SK-N-SH treated with all-trans-retinoic acid at 6 μM for 48 hours (cell line): Measurements from ENCODE around the gene RPS6KA4.

Experiments
- ATAC-seq: fragments of 200-7000 bp; cut with Tn5 transposase; 3 replicates; pipeline ENCODE4 v1.9.1; 2020; ENCODE audit warnings: mild to moderate bottlenecking, moderate library complexity
- ARNTL ChIP-seq: fragments of 450-650 bp; formaldehyde crosslinking; IDR thresholded peaks from 2 replicates; pipeline ENCODE4 v1.5.0; 2020; ENCODE audit warnings: low read depth, mild to moderate bottlenecking, moderate library complexity, borderline replicate concordance
- BACH2 ChIP-seq: fragments of 250-450 bp; sonication (Bioruptor Pico); IDR thresholded peaks from 2 replicates; pipeline ENCODE4 v1.9.0; 2021; ENCODE audit warnings: mild to moderate bottlenecking, borderline replicate concordance
- CSDC2 ChIP-seq: fragments of 250-450 bp; sonication (Bioruptor Pico); IDR thresholded peaks from 2 replicates; pipeline ENCODE4 v1.5.0; 2020; ENCODE audit warnings: mild to moderate bottlenecking, moderate library complexity
- GLIS3 ChIP-seq: fragments of 250-450 bp; sonication (Bioruptor Pico); IDR thresholded peaks from 2 replicates; pipeline ENCODE4 v1.5.0; 2020; ENCODE audit warnings: mild to moderate bottlenecking, moderate library complexity
- ISL1 ChIP-seq: fragments of 250-450 bp; sonication (Bioruptor Pico); IDR thresholded peaks from 2 replicates; pipeline ENCODE4 v2.1.2; 2022; ENCODE audit warnings: mild to moderate bottlenecking, moderate library complexity
- PATZ1 ChIP-seq: fragments of 250-450 bp; sonication (Bioruptor Pico); IDR thresholded peaks from 2 replicates; pipeline ENCODE4 v1.8.0; 2020; ENCODE audit warnings: mild to moderate bottlenecking, moderate library complexity, borderline replicate concordance
- POU6F1 ChIP-seq: fragments of 250-450 bp; sonication (Bioruptor Pico); IDR thresholded peaks from 2 replicates; pipeline ENCODE4 v1.8.0; 2021; ENCODE audit warnings: low read depth, mild to moderate bottlenecking, moderate library complexity, borderline replicate concordance
- SNAI2 ChIP-seq: fragments of 250-450 bp; sonication (Bioruptor Pico); IDR thresholded peaks from 2 replicates; pipeline ENCODE4 v1.5.0; 2020; ENCODE audit warnings: mild to moderate bottlenecking, moderate library complexity
- TCF4 ChIP-seq: fragments of 250-450 bp; sonication (Bioruptor Pico); IDR thresholded peaks from 2 replicates; pipeline ENCODE4 v1.8.0; 2021; ENCODE audit warnings: mild to moderate bottlenecking, moderate library complexity, borderline replicate concordance
- TOX ChIP-seq: fragments of 250-450 bp; sonication (Bioruptor Pico); IDR thresholded peaks from 2 replicates; pipeline ENCODE4 v1.8.0; 2021; ENCODE audit warnings: mild to moderate bottlenecking, moderate library complexity, borderline replicate concordance
- ZC3H10 ChIP-seq: fragments of 250-450 bp; sonication (Bioruptor Pico); IDR thresholded peaks from 2 replicates; pipeline ENCODE4 v1.5.1; 2021; ENCODE audit warnings: mild to moderate bottlenecking, moderate library complexity
- ZFP3 ChIP-seq: fragments of 250-450 bp; sonication (Bioruptor Pico); IDR thresholded peaks from 2 replicates; pipeline ENCODE4 v1.5.0; 2020; ENCODE audit warnings: mild to moderate bottlenecking, moderate library complexity
- ZFP30 ChIP-seq: fragments of 450-650 bp; formaldehyde crosslinking; IDR thresholded peaks from 2 replicates; pipeline ENCODE4 v1.5.0; 2022; ENCODE audit warnings: mild to moderate bottlenecking, moderate library complexity
- ZNF565 ChIP-seq: fragments of 450-650 bp; formaldehyde crosslinking; conservative IDR thresholded peaks from 2 replicates; pipeline ENCODE4 v1.5.0; 2020; ENCODE audit warnings: low read depth, mild to moderate bottlenecking, moderate library complexity
- ZNF8 ChIP-seq: fragments of 450-650 bp; formaldehyde crosslinking; IDR thresholded peaks from 2 replicates; pipeline ENCODE4 v1.5.0; 2020; ENCODE audit warnings: mild to moderate bottlenecking, moderate library complexity
- TF ChIP-seq, protein P1 (sequence below): fragments of 250-450 bp; sonication (Bioruptor Pico); IDR thresholded peaks from 2 replicates; pipeline ENCODE4 v1.5.0; 2020; ENCODE audit warnings: mild to moderate bottlenecking, moderate library complexity
- TF ChIP-seq, protein P2 (sequence below): fragments of 250-450 bp; sonication (Bioruptor Pico); IDR thresholded peaks from 2 replicates; pipeline ENCODE4 v1.5.1; 2020; ENCODE audit warnings: low read depth, mild to moderate bottlenecking, moderate library complexity

RPS6KA4 gene

GRCh38 chr11:64403106-64403505, 44.1 kb downstream of the RPS6KA4 start:
- no peak for ATAC-seq
- TF ChIP-seq CSDC2 (CRISPR knock-in tag) (no peak), PATZ1 (no peak), TOX (no peak), SNAI2 (CRISPR knock-in tag) (no peak), TCF4 (CRISPR knock-in tag) (no peak), ZNF8 (CRISPR knock-in tag) (no peak), GLIS3 (CRISPR knock-in tag) (no peak), BACH2 (CRISPR knock-in tag) (no peak)
- TF ChIP-seq, protein P1, sequence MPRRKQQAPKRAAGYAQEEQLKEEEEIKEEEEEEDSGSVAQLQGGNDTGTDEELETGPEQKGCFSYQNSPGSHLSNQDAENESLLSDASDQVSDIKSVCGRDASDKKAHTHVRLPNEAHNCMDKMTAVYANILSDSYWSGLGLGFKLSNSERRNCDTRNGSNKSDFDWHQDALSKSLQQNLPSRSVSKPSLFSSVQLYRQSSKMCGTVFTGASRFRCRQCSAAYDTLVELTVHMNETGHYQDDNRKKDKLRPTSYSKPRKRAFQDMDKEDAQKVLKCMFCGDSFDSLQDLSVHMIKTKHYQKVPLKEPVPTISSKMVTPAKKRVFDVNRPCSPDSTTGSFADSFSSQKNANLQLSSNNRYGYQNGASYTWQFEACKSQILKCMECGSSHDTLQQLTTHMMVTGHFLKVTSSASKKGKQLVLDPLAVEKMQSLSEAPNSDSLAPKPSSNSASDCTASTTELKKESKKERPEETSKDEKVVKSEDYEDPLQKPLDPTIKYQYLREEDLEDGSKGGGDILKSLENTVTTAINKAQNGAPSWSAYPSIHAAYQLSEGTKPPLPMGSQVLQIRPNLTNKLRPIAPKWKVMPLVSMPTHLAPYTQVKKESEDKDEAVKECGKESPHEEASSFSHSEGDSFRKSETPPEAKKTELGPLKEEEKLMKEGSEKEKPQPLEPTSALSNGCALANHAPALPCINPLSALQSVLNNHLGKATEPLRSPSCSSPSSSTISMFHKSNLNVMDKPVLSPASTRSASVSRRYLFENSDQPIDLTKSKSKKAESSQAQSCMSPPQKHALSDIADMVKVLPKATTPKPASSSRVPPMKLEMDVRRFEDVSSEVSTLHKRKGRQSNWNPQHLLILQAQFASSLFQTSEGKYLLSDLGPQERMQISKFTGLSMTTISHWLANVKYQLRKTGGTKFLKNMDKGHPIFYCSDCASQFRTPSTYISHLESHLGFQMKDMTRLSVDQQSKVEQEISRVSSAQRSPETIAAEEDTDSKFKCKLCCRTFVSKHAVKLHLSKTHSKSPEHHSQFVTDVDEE (CRISPR knock-in tag): no peak

DNA sequence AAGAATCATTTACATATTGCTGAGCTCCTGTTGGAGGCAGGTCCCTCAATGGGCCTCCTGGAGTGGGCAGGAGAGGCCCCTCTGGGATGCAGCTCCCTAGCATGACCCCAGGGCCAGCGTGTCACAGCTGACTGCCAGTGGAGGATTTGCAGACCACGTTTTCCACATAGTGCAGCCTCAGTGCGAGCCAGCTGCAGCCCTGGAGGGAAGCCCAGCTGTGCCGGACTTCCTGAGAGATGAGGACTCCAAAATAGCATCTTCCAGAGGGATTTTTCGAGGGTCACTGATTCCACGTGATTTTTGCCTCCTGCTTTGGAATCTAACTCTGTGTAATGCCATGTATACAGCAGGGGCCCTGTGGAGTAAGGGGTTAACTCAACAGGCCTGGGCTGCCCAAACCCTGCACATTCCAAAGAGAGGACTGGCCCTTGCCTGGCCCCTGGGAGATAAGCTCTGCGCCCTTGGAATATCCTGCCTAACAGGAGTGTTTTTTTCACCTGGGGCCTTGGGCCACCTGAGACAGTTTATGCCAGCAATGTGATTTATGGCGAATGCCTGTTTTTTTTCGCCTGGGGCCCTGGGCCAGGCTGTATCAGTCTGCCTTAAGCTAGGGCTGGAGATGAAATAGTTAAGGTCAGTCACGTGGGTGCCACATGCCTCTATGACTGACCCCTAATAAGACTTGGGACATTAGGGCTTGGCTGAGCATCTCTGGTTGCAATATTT, 47.4 kb downstream of the RPS6KA4 start:
- no peak for ATAC-seq
- no peak for TF ChIP-seq ZFP30 (CRISPR knock-in tag)

DNA sequence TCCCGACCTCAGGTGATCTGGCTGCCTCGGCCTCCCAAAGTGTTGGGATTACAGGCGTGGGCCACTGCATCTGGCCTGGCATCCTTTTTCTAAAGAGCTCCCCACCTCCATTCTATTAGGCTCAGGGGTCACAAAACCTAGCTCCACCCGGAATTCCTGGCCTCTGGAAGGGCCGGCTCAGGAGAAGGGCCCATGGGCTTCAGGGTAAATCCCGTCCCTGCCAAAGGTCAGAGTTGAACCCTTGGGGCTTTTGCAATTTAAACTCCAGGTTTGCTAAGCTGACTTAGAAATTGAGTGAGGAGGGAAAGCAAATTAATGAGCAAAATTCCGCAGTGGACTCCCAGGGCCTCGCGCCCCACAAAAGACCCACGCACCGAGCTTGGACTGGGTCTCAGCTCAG, 48.3 kb downstream of the RPS6KA4 start:
- ATAC-seq: no peak
- TF ChIP-seq ARNTL (CRISPR knock-in tag) (no peak), CSDC2 (CRISPR knock-in tag) (no peak), TOX (no peak), ZNF8 (CRISPR knock-in tag) (no peak), ISL1 (CRISPR knock-in tag) (no peak), ZFP3 (CRISPR knock-in tag) (no peak), BACH2 (CRISPR knock-in tag) (no peak), ZFP30 (CRISPR knock-in tag) (no peak), GLIS3 (CRISPR knock-in tag) (no peak), ZC3H10 (CRISPR knock-in tag) (no peak), ZNF565 (CRISPR knock-in tag) (no peak), POU6F1 (CRISPR knock-in tag) (no peak)
- TF ChIP-seq, protein P2, sequence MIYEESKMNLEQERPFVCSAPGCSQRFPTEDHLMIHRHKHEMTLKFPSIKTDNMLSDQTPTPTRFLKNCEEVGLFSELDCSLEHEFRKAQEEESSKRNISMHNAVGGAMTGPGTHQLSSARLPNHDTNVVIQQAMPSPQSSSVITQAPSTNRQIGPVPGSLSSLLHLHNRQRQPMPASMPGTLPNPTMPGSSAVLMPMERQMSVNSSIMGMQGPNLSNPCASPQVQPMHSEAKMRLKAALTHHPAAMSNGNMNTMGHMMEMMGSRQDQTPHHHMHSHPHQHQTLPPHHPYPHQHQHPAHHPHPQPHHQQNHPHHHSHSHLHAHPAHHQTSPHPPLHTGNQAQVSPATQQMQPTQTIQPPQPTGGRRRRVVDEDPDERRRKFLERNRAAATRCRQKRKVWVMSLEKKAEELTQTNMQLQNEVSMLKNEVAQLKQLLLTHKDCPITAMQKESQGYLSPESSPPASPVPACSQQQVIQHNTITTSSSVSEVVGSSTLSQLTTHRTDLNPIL (CRISPR knock-in tag): no peak
- TF ChIP-seq, protein P1 (CRISPR knock-in tag): no peak
